GM08714 (cell line): Measurements from ENCODE around the gene PKP4.

Experiments
- H3K4me3 ChIP-seq: fragments of 200-500 bp; sonication (Bioruptor generic); 2 replicates; pipeline ENCODE4 v1.5.1; 2014; ENCODE audit warnings: mild to moderate bottlenecking, low read length, inconsistent platforms
- ZNF274 ChIP-seq: IDR thresholded peaks from 2 replicates; pipeline ENCODE4 v1.6.1; 2012; ENCODE audit warnings: mild to moderate bottlenecking, low read depth, low read length

The PKP4 gene

GRCh38 chr2:158529379-158530259 lies 72.9 kb downstream of the PKP4 start:
- H3K4me3 ChIP-seq: no peak overlapping the region
- no peak for TF ChIP-seq ZNF274

GRCh38 chr2:158530829-158531228 lies 74.1 kb downstream of the PKP4 start:
- no peak overlapping the region for H3K4me3 ChIP-seq
- TF ChIP-seq ZNF274: no peak

GRCh38 chr2:158533009-158533408 lies 76.3 kb downstream of the PKP4 start:
- H3K4me3 ChIP-seq: no peak overlapping the region
- no peak for TF ChIP-seq ZNF274

GRCh38 chr2:158539176-158540005 lies 82.6 kb downstream of the PKP4 start:
- TF ChIP-seq ZNF274: no peak
- no peak overlapping the region for H3K4me3 ChIP-seq

GRCh38 chr2:158542577-158542976 lies 85.8 kb downstream of the PKP4 start:
- no peak for TF ChIP-seq ZNF274
- H3K4me3 ChIP-seq: no peak overlapping the region

GRCh38 chr2:158543957-158544356 lies 87.2 kb downstream of the PKP4 start:
- H3K4me3 ChIP-seq: no peak overlapping the region
- TF ChIP-seq ZNF274: no peak

- H3K4me3 ChIP-seq: no peak overlapping the region
- no peak for TF ChIP-seq ZNF274
These were observed 88.2 kb downstream of the PKP4 start for GRCh38 chr2:158544998-158545397.

GRCh38 chr2:158546412-158547144 lies 89.8 kb downstream of the PKP4 start:
- TF ChIP-seq ZNF274: no peak
- no peak overlapping the region for H3K4me3 ChIP-seq

- no peak for TF ChIP-seq ZNF274
These were observed 96.5 kb downstream of the PKP4 start for GRCh38 chr2:158553257-158553656.

GRCh38 chr2:158554996-158555395 lies 98.2 kb downstream of the PKP4 start:
- no peak for TF ChIP-seq ZNF274
- no peak overlapping the region for H3K4me3 ChIP-seq

More at GRCh38 chr2:158553257-158553656, 96.5 kb downstream of the PKP4 start:
- H3K4me3 ChIP-seq: no peak overlapping the region

GRCh38 chr2:158556124-158556523 lies 99.4 kb downstream of the PKP4 start:
- no peak overlapping the region for H3K4me3 ChIP-seq
- TF ChIP-seq ZNF274: no peak

- TF ChIP-seq ZNF274: no peak
- no peak overlapping the region for H3K4me3 ChIP-seq
These were observed 101.0 kb downstream of the PKP4 start for GRCh38 chr2:158557752-158558151.

- H3K4me3 ChIP-seq: no peak overlapping the region
- no peak for TF ChIP-seq ZNF274
These were observed 102.5 kb downstream of the PKP4 start for GRCh38 chr2:158559252-158559651.

- H3K4me3 ChIP-seq: no peak overlapping the region
- TF ChIP-seq ZNF274: no peak
These were observed 103.5 kb downstream of the PKP4 start for GRCh38 chr2:158560259-158560658.

- no peak overlapping the region for H3K4me3 ChIP-seq
- no peak for TF ChIP-seq ZNF274
These were observed 104.3 kb downstream of the PKP4 start for GRCh38 chr2:158561054-158561453.
